HG03520 (cell line): ENCODE measurements around the gene TRIM59.

ENCODE experiments used
- ATAC-seq: cut with Tn5 transposase; IDR thresholded peaks from one replicate; pipeline ENCODE4 v1.9.1; 2021; ENCODE audit warnings: mild to moderate bottlenecking, moderate library complexity; ENCODE audit not compliant: unreplicated experiment

The TRIM59 gene

DNA sequence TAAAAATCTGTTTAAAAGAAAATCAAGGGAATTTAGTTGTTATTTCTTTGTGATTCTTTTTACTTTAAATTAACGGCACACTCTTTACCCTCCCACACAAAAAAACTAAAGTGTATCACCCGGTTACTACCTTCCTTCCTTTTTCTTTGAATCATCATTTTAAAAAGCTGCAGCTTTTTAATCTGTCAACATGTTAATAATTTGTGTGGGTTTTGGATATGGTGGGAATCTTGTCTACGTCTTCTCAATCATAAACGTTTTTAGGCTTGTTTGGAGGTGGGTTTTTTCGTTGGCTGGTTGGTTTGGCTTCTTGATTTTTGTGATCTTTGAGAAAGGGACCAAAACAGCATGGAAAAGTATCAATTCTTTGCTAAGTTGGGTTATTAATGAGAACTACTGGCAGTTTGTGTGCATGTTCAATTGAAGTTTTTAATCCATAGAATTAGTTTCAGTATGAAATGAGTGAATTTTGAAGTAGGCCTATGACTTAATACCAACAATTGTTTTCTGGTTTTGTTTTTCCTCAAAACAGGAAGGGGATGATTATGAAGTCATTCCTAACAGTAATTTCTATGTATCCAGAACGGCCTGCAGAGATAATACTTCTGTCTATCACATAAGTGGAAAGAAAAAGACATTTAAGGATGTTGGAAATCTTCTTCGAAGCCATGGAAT is 45.7 kb downstream of the TRIM59 start:
- ATAC-seq: no peak

DNA sequence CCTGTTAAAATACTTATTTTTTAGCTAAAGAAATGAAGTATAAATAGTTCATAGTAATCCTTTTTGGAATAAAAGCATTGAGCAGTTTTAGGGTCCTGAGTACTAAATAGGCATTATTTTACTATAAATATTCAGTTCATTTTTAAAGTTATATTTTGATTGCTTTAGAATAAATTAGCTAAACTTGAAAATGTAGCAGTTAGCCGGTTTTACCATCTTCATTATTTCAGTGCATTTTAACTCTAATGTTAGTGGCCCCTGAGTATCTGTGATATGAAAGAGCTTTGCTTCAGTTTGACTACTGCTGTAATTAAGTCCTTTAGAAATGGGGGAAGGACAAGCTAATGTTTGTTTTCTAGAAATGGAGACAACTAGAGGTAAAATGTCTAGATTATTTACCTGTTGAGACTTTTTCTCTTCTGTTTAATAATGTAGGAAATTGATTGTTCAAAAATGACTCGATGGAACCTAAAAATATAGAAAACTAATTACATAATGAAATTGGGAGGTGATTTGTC is 46.5 kb downstream of the TRIM59 start:
- no peak for ATAC-seq

DNA sequence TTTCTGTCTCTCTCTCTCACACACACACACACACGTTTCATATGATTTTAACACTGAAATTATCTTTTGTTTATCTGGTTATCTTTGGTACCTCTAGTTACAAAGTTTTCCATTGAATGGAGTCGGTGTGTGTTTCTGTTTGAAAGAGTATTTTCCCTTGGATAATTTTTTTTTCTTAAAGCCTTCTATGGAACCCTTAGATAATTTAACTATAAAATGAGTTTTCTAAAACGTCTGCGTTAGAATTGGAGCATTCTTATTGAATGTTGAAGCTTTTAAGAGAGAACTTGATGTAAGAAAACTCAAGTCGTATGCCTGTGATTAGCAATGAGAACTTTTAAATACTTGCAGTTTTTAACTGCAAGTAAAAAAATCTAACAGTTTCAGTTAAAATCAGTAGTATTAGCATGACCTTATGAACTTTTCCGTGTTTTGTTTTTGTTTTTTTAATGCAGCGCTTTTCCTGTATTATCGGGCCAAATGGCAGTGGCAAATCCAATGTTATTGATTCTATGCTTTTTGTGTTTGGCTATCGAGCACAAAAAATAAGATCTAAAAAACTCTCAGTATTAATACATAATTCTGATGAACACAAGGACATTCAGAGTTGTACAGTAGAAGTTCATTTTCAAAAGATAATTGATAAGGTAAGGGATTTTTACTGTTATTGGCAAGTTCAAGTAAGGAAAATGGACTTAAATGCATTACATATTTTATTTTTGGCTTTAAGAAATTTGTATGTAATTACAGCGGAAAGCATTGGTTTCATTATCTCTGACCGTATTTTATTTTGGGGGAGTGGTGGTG is 47.2 kb downstream of the TRIM59 start:
- no peak for ATAC-seq

DNA sequence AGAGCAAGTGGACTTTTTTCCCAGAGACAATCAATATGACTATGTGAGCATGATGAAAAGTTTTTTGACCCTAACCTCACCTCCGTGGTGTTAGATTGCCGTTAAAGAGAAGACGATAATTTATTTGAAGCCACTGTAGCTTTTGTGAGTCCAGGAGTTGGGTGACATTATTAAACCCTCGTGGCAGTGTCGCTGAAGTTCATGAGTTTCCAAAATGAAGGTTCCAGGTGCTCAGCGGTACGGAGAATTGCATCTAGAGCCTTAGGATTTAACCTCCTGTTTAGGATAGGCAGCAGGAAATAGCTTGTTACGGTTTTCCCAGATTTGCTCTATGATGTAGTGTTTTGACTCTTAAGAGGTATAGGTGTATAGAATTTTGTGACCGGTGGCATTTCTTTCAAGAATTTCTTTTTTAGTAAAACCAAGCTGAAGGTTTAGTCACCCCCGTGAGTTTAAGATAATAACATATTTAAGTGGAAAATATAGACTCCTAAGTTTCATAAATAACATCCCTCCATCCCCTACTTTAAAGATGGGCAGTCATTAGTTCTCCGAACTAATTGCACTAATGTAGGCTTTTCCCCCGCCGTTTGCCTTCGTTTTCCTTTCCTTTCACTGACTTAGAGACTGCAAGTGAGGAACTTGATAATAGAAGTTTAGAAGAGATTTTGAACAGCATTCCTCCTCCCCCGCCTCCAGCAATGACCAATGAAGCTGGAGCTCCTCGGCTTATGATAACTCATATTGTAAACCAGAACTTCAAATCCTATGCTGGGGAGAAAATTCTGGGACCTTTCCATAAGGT is 48.1 kb downstream of the TRIM59 start:
- ATAC-seq: no peak

DNA sequence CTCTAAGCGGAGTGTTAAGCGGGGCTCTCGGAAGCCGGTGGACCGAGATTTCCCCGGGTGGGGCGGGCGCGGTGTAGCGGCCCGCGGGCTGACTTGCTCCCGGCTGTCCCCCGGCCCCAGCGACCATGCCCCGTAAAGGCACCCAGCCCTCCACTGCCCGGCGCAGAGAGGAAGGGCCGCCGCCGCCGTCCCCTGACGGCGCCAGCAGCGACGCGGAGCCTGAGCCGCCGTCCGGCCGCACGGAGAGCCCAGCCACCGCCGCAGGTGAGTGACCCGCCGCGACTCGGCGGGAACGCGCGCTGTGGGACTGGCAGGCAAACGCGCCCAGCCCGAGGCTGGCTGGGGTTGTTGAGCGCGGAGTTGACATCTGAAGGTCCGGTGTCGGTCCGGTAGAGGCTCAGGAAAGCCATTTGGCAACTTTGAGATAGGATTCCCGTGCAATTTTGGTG is 48.9 kb downstream of the TRIM59 start:
- no peak for ATAC-seq

DNA sequence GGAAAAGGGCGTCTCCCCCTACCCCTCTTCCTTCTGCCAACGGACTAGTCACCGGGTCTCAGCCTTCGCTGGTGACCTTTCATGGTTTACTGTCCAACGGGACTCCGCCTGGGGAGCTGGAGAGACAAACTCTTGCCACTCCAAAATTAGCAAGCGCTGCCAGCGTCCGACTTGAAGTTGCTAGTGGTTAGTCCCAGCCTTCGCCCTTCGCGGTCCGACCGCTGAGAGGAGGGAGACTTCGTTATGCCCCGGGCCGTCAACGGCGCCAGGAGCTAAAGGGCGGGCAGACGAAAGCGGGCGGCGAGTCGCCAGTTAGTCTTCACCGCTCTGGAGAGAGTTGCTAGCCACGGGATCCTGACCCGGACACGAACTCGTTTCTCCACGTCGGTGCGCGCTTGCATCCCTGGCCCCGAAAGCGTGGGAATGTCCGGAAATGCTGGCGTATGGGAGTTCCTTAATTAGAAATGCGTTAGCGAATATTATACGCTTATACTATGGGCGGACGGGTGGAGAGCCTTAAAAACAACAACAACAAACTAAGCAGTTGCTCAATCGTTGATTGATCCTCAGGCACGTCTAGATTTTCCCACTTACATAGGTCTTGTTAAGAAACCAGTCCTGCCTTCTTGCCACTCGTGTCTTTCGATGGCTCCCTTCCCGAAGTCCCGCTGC is 49.4 kb downstream of the TRIM59 start:
- no peak for ATAC-seq

DNA sequence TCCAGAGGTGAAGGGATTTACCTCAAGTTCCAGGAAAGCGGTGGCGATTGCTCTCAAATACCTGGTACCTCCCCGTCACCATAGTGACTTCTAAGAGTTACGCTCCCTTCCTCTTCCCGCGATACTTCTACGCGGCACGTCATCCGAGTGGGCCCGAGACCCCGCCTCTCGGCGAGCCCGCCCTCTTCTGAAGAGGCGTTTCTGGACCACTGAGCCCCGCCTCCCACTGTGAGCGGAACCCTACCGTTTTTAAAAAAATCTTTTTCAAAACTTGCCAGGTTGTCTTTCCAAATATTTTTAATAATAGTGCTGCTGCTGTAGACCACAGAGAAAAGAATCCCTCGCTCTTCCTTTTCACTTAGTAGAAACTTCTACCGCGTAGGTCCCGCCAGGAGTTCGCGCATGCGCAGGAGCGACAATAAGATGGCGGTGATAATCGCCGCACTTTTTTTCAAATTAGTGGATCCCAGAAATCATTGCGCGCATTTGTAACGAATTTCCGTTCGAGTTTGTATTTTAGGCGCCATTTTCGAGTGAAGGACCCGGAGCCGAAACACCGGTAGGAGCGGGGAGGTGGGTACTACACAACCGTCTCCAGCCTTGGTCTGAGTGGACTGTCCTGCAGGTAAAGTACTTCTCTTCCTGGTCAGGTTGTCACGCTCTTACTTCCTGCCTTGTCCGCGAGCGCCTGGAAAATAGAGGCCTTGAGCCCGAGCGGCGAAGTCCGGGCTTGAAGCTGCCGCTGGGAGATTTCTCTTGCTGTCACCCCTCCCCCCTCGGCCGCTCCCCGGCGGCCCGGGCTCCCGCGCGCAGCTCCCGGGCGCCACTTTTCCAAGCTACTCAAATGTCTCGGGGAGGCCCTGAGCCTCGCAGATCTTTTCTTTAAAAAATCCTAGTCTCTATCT is 50.2 kb downstream of the TRIM59 start, which contains the start of the genes IFT80 and SMC4:
IFT80 (minus strand) TSS at position 101 of the 905 bp plus-strand sequence. CDS start 14,625 bp downstream, outside the sequence.
SMC4 (plus strand) TSS at position 526 of the 905 bp plus-strand sequence. CDS start 1,177 bp downstream, outside the sequence.
- ATAC-seq: peak; percentile 91

DNA sequence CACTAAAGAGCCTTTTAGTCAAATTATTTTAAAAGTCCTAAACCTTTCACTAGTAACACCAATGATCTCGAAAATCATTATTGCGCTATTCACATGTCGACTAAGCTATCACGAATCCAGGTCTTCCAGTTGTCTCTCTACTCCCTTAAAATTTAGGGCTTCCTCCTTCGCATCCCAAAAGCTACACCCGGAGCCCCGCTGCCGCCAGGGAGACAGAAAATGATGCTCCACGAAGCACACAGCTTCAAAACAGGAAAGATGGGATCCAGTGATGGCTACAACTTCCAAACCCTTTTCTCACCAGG is 50.8 kb downstream of the TRIM59 start:
- peak; percentile 6 for ATAC-seq

DNA sequence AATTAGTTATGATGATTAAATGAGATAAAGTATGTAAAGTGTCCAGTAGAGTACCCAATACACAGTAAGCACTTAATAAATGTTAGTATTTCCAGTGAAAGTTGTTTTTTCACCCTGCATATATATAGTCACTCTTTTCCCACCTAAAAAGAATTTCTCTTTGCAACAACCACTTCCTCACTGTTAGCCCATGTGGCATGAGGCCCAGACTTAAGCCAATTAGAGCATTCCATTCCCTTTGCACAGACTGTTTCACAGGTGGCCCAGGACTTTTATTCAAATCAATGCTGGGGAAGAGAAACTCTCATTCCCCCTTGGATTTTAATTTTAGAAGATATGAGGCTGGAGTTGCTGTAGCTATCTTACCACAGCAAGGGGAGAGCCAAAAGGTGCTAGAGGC is 54.3 kb downstream of the TRIM59 start:
- ATAC-seq: no peak

DNA sequence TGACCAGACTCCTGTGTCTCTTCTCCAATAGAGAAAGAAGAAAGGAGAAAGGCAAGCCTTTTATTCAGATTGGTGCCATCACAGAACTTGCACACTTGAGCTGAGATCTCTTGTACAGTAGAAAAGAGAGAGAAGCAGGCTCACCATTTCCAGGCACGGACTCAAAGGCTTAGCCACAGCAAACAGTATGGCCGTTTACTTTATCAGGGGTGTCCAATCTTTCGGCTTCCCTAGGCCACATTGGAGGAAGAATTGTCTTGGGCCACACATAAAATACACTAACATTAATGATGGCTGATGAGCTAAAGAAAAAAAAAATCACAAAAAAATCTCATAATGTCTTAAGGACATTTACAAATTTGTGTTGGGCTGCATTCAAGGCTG is 55.6 kb downstream of the TRIM59 start:
- no peak for ATAC-seq

DNA sequence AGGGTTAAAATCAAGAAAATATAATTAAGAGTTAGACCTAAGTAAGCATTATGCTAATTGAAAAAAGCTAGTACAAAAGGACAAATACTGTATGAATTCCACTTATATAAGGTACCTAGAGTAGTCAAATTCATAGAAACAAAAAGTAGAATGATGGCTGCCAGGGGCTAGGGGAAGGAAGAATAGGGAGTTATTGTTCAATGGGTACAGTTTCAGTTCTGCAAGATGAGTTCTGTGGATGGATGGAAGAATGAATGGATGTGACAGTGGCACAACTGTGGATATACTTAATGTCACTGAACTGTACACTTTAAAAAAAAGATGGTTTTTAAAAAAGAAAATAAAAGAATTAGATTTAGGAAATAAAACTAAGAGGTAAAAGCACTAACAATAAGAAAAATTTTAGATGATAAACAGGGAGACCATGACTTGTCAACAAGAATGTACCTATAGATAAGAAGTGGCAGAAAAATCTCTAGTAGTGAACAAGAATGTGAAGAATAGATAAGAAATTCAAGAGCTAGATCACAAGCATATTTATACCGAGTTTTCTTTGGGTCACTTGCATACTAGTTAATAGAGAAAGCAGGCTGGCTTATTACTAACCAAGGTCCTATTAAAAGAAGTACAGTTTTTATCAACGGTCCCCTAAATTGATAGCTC is 56.1 kb downstream of the TRIM59 start:
- ATAC-seq: no peak

DNA sequence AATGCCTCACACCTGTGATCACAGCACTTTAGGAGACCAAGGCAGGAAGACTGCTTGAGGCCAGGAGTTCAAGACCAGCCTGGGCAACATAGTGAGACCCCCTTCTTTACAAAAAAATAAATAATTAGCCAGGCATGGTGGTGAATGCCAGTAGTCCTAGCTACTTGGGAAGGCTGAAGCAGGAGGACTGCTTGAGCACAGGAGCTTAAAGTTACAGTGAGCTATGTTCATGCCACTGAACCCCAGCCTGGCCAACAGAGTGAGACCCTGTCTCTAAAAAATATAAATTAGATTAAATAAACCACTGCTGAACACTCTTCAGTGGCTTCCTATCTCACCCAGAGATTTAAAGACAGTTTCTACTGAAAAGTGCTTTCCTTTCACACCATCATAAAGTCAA is 56.8 kb downstream of the TRIM59 start:
- ATAC-seq: no peak

DNA sequence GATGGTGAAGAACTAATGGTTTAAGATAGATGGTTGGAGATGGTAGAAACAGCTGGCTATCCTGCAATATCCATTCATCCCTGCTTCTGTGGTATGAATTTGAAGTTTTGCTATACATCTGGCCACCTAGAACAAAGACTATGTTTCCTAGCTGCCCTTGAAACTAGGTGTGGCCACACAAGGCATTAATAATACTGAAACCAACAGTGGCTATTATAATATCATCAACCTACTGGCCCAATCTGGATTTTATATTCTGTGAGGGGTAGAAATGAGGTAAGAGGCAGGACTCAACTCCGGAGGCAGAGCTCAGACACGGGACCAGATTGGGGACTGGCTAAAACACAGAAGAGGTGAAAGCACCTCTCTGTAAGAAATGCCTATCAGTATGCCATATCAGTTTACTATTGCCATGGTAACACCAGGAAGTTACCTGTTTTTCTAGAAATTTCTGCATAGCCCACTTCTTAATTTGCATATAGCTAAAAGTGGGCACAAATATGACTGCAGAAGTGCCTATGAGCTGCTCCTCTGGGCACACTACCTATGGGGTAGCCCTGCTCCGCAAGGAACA is 58.9 kb downstream of the TRIM59 start:
- peak; percentile 63 for ATAC-seq
